Gastrocnemius medialis (tissue), 4 donors: ENCODE data around the gene UNC80. TPM values are rescaled to one million over a fixed set of nuclear protein-coding genes. Genes with fewer than 3 reads are reported as not detected.

Source experiments
- ATAC-seq, 2 donors: fragments of 150-250 bp; one replicate each; pipeline ENCODE4 v1.9.1; 2016
- DNase-seq, 2 donors: peaks; one replicate each; pipeline ENCODE4 v3.0.0-alpha.2; 2019
- H3K27ac ChIP-seq, 4 donors: fragments of 200-600 bp; sonication (generic); 1 replicate in 1 of 4; 2 replicates in 3 of 4; pipeline ENCODE4 v1.5.1; 2016 to 2018; ENCODE audit warnings: mild to moderate bottlenecking in 2 of 4, moderate library complexity in 1 of 4
- H3K27me3 ChIP-seq, 3 donors: fragments of 200-600 bp; sonication (generic) in 2 of 3; 1 replicate in 1 of 3; 2 replicates in 2 of 3; pipeline versions ENCODE4 v1.5.1 to v1.6.0; 2016 to 2019; ENCODE audit warnings: mild to moderate bottlenecking in 1 of 3, moderate library complexity in 1 of 3
- H3K36me3 ChIP-seq, 2 donors: fragments of 200-600 bp; sonication (generic) in 1 of 2; one replicate each; pipeline ENCODE4 v1.5.1; 2017 to 2018
- H3K4me1 ChIP-seq, 2 donors: fragments of 200-600 bp; sonication (generic) in 1 of 2; one replicate each; pipeline ENCODE4 v1.5.1; 2016 to 2017; ENCODE audit warnings: mild to moderate bottlenecking in 2 of 2
- H3K4me3 ChIP-seq, 4 donors: fragments of 200-600 bp; sonication (generic) in 3 of 4; 1 replicate in 1 of 4; 2 replicates in 3 of 4; pipeline ENCODE4 v1.5.1; 2016 to 2019; ENCODE audit warnings: mild to moderate bottlenecking in 2 of 4
- H3K9me3 ChIP-seq, 3 donors: fragments of 200-600 bp; sonication (generic) in 2 of 3; 1 replicate in 1 of 3; 2 replicates in 2 of 3; pipeline ENCODE4 v1.5.1; 2016 to 2019
- CTCF ChIP-seq, 5 experiments: fragments of 450-650 bp in 3 of 5; fragments of 200-600 bp in 2 of 5; sonication (generic) in 2 of 5; IDR thresholded peaks in 4 of 5; conservative IDR thresholded peaks in 1 of 5; 1 replicate in 4 of 5; 2 replicates in 1 of 5; pipeline ENCODE4 v1.5.1; 2016 to 2019; ENCODE audit warnings: antibody characterized with exemption in 5 of 5, mild to moderate bottlenecking in 3 of 5, moderate library complexity in 3 of 5
- POLR2A ChIP-seq, 2 donors: fragments of 450-650 bp; IDR thresholded peaks; one replicate each; pipeline ENCODE4 v1.6.1; 2017; ENCODE audit warnings: antibody characterized with exemption in 2 of 2, mild to moderate bottlenecking in 2 of 2, moderate library complexity in 2 of 2
- in situ Hi-C, 4 donors: fragments of 200-750 bp; cut with MboI; loops; one replicate each; pipeline versions ENCODE4 v1.15.0 to v1.8.0; 2017; ENCODE audit warnings: low sequenced_read_pairs in 4 of 4
- intact Hi-C: fragments of 100-400 bp; cut with DNase I; formaldehyde crosslinking; loops from one replicate; pipeline ENCODE4 v1.15.1; 2023; ENCODE audit warnings: low total_unique reads
- total RNA-seq, 4 donors: library from RNA; depleted of rRNA; stranded (reverse); fragments of >200 nt; gene quantifications; one replicate each; pipeline versions ENCODE4 v1.1.0 to v1.2.3, GENCODE V29; 2016

The UNC80 gene
- total RNA-seq, 4 donors from 2014 or later, result not detected

GRCh38 chr2:209741953-209742352 is 29.7 kb upstream of the UNC80 start:
- H3K27me3 ChIP-seq, result no peaks in the 10 kb centered on the region
- H3K36me3 ChIP-seq, result no peaks in the 10 kb centered on the region
- no peak overlapping the region for H3K27ac ChIP-seq
- TF ChIP-seq POLR2A (IDR thresholded peaks at IDR 0.05) (no peak), CTCF (IDR thresholded peaks at IDR 0.05 in 4 of 5, conservative IDR thresholded peaks at IDR 0.05 in 1 of 5) (no peak)
- H3K4me1 ChIP-seq, result no peaks in the 10 kb centered on the region
- no peaks in the 10 kb centered on the region for H3K9me3 ChIP-seq
- ATAC-seq (no peak), DNase-seq (no peak)
- intact Hi-C loops (no loop called here), in situ Hi-C loops (no loop called here)
- no peak overlapping the region for H3K4me3 ChIP-seq

- DNase-seq (no peak), ATAC-seq (no peak)
- Histone ChIP-seq H3K36me3 (no peaks in the 10 kb centered on the region), H3K27ac (no peak overlapping the region), H3K27me3 (no peaks in the 10 kb centered on the region), H3K4me1 (no peaks in the 10 kb centered on the region), H3K4me3 (no peak overlapping the region), H3K9me3 (no peaks in the 10 kb centered on the region)
- intact Hi-C loops (no loop called here), in situ Hi-C loops (no loop called here)
- TF ChIP-seq POLR2A (IDR thresholded peaks at IDR 0.05) (no peak), CTCF (IDR thresholded peaks at IDR 0.05 in 4 of 5, conservative IDR thresholded peaks at IDR 0.05 in 1 of 5) (no peak)
Measured at GRCh38 chr2:209753020-209753419, 18.6 kb upstream of the UNC80 start.

- intact Hi-C loops (no loop called here), in situ Hi-C loops (no loop called here)
- TF ChIP-seq POLR2A (IDR thresholded peaks at IDR 0.05), result no peak
- no peak for TF ChIP-seq CTCF (IDR thresholded peaks at IDR 0.05 in 4 of 5, conservative IDR thresholded peaks at IDR 0.05 in 1 of 5)
- DNase-seq, result no peak
- no peak overlapping the region for H3K27ac ChIP-seq
- no peaks in the 10 kb centered on the region for H3K4me1 ChIP-seq
- no peak overlapping the region for H3K4me3 ChIP-seq
- no peaks in the 10 kb centered on the region for H3K9me3 ChIP-seq
- no peak for ATAC-seq
- H3K36me3 ChIP-seq, result no peaks in the 10 kb centered on the region
- H3K27me3 ChIP-seq, result no peaks in the 10 kb centered on the region
Measured at GRCh38 chr2:209757163-209757562, 14.5 kb upstream of the UNC80 start.

GRCh38 chr2:209761566-209761965 is 10.1 kb upstream of the UNC80 start:
- in situ Hi-C loops (no loop called here), intact Hi-C loops (no loop called here)
- H3K27me3 ChIP-seq, result no peaks in the 10 kb centered on the region
- H3K27ac ChIP-seq, result no peak overlapping the region
- no peak for TF ChIP-seq CTCF (IDR thresholded peaks at IDR 0.05 in 4 of 5, conservative IDR thresholded peaks at IDR 0.05 in 1 of 5)
- no peak for TF ChIP-seq POLR2A (IDR thresholded peaks at IDR 0.05)
- H3K36me3 ChIP-seq, result no peaks in the 10 kb centered on the region
- DNase-seq (no peak), ATAC-seq (no peak)
- no peaks in the 10 kb centered on the region for H3K4me1 ChIP-seq
- no peak overlapping the region for H3K4me3 ChIP-seq
- no peaks in the 10 kb centered on the region for H3K9me3 ChIP-seq

GRCh38 chr2:209762563-209762962 is 9.1 kb upstream of the UNC80 start:
- DNase-seq (no peak), ATAC-seq (no peak)
- no peaks in the 10 kb centered on the region for H3K36me3 ChIP-seq
- in situ Hi-C loops, result no loop called here
- H3K27me3 ChIP-seq, result no peaks in the 10 kb centered on the region
- intact Hi-C loops, result no loop called here
- H3K4me1 ChIP-seq, result no peaks in the 10 kb centered on the region
- no peaks in the 10 kb centered on the region for H3K9me3 ChIP-seq
- H3K4me3 ChIP-seq, result no peak overlapping the region
- TF ChIP-seq CTCF (IDR thresholded peaks at IDR 0.05 in 4 of 5, conservative IDR thresholded peaks at IDR 0.05 in 1 of 5) (no peak), POLR2A (IDR thresholded peaks at IDR 0.05) (no peak)
- no peak overlapping the region for H3K27ac ChIP-seq
